ENCODE measurements around the gene GPSM1.
A peak's percentile ranks its signal among the peaks of the same experiment; 100 is the strongest.
"Not testable (repeated sequence)": the region's sequence is repeated elsewhere in the genome, so short reads cannot be mapped to it uniquely, and the experiment has no call there.

GPSM1 gene

DNA sequence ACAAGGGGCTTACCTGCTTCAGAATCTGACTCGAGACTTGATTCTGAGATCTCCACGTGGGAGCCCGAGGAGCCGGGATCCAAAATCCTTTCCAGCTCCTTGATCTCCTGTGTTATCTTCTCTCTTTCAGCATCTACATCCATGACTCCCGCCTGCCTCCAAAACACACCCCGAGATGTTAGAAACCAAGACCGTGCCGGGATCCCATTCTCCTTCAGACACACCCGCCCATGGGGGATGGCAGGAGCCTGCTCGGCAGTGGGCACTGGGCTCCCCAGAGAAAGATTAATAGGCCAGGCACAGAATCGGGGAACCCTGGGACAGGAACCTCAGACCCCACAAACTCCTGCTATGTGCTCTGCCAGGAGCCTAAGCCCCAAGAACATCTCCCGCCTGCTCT lies 70.9 kb downstream of the GPSM1 start:
- TF ChIP-seq POLR2A (IDR thresholded peaks at IDR 0.05; ENCODE audit: low read depth, low read length) = no peak
- FAIRE-seq (no peak), DNase-seq (ENCODE audit: insufficient read length, low spot score) (no peak)

DNA sequence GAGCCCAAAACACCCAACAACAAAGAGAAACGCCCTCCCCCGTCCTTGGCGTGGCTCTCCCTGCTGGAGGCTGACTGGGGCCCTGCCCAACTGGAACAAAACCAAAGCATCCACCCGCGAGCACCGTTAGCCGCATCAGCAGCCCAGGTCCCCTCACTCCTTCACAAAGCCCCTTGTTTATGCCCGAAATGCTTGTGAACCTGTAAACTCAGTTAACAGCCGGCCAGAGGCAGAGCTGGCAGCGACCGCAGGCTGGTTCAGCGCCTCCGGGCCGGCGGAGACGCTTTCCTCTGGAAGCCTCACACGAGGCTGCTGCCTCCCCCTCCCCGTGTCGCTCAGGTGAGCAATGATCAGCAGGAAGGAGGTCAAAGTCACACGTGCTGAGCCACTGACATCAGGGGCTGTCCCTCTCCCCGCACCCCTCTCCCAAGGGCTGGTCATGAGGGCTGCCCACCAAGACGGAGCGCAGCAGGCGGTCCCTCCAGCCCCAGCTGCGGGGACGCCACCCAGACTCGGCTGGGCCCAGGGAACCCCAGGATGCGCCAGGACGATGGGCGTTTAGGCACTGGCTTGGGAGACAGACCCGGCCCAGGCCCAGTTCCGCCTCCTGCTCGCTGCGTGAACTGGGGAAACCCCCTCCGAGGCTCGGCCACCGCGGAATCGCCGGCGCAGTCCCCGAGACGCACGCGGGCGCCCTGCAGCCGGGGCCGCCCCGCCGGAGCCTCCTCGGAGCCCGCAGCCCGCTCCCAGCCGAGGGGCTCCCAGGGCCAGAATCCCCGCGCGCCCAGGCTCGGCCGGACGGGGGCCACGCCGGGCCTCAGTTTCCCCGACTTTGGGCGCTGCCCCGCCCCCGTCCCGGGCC lies 72.1 kb downstream of the GPSM1 start:
- FAIRE-seq (no peak), DNase-seq (ENCODE audit: insufficient read length, low spot score) (peak; percentile 67)
- no peak for TF ChIP-seq POLR2A (IDR thresholded peaks at IDR 0.05; ENCODE audit: low read depth, low read length)

DNA sequence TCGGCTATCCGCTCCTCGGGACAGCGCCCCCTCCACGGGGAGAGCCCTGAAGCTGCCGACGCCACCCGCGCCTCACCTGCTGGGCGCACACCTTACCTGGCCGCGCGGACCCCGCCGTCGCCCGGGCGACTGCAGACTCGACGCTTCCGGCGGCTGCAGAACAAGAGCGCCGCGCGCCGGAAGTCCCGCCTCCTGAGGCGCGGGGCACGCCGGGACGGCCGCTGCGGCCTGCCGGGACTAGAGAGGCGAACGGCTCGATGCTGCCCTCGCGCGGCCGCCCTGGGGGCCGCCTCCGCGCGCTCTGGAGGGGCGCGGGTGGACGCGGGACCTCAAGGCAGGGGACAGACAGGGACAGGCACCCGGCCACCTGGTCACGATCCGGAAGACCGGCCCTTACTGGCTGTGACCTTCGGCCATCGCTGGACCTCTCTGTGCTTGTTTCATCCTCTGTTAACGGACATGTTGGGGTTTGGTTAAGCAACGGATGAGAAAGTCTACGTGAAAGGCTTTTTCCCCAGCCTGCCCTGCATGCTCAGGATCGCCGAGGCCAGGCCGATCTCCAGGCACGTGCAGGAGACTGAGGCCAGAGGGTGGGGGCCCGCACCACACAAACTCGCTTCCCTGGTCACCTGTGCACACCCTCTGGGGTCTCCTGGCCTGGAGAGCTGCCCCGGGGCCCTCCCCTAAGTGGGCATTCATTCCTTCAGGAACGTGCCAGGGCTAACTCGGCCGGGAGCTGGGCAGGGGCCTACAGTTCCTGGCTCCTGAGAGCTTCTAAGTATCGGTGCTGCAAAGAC lies 72.9 kb downstream of the GPSM1 start, which contains the start of gene SNAPC4:
SNAPC4 (minus strand) TSS at position 133 of the 797 bp plus-strand sequence. CDS start 1,742 bp downstream, outside the sequence.
- peak; percentile 100 for DNase-seq (ENCODE audit: insufficient read length, low spot score)
- peak; percentile 88 for TF ChIP-seq POLR2A (IDR thresholded peaks at IDR 0.05; ENCODE audit: low read depth, low read length)
- FAIRE-seq = no peak

DNA sequence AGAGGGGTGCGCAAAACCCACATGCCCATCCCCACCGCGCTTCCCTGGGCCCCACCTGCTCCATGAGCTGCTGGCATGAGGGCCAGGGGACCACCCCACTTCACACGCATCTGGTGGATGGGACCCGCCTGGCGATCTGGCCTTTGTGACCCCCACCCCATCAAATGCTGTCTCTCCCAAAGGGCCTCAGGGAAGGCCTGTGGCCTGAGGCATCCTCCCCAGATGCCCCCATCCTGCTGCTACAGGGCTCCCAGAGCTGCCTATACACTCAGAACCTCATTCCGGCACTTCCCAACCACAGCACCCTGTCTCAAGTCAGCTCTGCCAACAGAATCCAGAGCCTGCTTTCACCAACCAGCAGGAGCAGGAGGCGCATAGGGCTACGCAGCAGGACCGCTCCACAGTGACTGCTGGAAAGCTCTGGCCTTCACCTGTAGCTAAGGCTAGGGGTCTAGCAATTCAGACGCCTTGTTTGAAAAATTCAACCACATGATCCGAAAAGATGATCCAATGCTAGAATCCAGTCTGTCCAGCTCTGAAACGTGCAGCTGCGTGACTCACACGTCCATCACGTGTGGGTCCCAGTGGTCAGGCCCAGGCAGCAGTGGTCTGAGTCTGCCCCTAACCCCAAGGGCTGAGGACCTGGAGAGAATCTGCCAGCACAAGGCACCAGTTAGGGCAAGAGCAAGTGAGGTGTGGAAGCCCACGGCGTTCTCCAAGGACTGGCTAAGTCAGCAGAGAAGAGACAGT lies 74.0 kb downstream of the GPSM1 start:
- TF ChIP-seq POLR2A (IDR thresholded peaks at IDR 0.05; ENCODE audit: low read depth, low read length) = no peak
- DNase-seq (ENCODE audit: insufficient read length, low spot score) = no peak
- FAIRE-seq = no peak

DNA sequence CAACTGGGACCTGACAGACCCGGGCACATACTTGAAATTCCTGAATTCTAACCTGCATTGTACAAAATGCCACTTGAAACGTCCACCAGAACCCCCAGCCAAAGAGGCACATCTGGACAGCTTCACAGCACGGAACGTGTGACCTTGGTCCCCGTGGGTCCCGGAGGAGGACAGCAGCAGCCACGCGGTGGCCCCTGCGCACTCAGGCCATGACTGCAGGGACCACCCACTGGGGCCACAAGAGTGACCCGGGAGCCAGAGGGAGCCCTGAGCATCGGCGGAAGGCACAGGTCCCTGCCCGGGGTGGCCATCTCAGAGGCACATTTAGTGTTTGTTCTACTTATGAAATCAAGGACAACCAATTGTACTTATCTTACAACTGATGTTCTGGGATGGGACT lies 74.7 kb downstream of the GPSM1 start:
- no peak for TF ChIP-seq POLR2A (IDR thresholded peaks at IDR 0.05; ENCODE audit: low read depth, low read length)

DNA sequence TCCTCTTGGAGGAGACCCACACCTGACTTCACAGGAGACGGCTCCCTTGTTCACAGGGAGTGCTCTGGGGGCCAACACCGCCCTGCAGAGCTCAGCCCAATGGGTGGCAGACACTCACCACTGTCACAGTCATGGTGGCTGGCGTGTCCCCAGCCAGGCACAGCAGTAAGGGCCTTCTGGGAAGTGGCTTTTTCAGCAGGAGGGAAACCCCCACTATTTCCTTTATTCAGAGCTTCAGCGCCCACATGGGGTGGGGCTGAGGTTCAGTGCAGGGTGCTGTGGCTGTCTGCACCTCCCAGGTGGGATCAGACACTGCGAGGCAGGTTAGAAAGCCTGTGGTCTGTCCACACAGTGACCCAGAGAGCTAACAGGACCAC lies 76.2 kb downstream of the GPSM1 start:
- FAIRE-seq = no peak
- DNase-seq (ENCODE audit: insufficient read length, low spot score) = no peak
- TF ChIP-seq POLR2A (IDR thresholded peaks at IDR 0.05; ENCODE audit: low read depth, low read length) = no peak

More for the DNA sequence above, 74.7 kb downstream of the GPSM1 start:
- FAIRE-seq (no peak), DNase-seq (ENCODE audit: insufficient read length, low spot score) (no peak)

DNA sequence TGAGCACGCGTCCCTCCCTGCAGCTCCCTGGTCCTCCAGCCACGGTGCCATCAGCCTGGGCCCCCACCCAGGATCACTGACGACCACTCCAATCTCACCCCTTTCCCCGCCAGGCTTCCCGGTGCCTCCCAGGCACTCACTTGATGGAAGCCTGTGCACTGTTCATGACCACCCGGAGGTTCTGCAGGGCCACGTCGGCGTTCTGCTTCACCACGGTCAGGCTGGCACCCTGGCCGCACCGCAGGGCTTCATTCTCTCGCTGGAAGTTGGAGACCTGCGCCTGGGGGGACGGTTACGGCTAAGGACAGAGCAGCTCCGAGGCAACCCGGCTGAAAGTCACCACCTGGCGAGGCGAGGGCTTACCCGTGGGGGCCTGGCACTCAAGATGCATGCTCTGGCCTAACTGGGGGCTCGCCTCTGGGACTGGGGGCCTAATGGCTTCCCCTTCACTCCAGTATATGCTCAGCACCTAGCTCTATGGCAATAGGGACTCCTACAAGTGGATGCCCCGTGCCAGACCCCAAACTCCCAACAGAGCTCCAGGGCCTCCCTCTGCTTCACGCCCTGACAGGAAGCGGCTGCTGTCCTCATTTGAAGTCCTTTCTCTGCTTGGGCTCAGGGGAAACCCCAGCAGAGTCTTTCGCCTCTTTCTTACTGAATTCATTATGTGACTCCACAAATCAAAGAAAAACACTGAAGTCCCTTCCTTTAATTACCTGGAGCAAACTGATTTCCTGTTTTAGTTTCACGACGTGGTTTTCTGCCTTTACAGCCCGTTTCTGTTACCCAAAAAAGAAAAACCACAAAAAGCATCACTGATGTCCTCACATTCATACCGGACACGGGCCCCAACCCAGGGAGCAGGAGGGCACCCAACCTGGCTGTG lies 76.8 kb downstream of the GPSM1 start:
- FAIRE-seq (no peak), DNase-seq (ENCODE audit: insufficient read length, low spot score) (no peak)
- no peak for TF ChIP-seq POLR2A (IDR thresholded peaks at IDR 0.05; ENCODE audit: low read depth, low read length)

DNA sequence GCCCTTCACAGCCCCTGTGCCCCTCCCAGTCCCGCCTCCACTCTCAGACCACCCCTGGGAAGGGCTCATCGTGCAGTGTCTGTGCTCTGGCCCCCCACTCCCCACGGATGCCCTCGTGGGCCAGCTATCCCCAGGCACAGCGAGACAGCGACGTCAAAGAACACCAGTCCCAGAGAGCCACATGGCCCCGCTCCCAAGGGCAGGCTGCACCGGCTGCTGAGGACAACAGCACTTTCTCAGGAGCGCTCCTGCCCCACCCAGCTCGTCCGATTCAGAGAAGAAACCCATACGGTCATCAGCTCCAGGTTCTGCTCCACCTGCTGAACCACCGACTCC lies 77.4 kb downstream of the GPSM1 start:
- FAIRE-seq = no peak

DNA sequence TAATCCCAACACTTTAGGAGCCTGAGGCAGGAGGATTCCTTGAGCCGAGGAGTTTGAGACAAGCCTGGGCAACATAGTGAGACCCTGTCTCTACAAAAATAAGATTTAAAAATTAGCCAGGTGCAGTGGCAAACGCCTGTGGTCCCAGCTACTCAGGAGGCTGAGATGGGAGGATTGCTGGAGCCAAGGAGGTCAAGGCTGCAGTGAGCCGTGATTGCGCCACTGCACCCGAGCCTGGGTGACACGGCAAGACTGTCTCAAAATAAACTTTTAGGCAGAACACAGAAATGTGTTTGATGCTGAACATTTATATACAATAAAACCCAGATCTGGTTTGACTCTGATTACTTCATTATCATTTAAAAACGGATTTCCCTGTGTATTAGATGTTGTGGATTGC lies 78.1 kb downstream of the GPSM1 start:
- no peak for TF ChIP-seq POLR2A (IDR thresholded peaks at IDR 0.05; ENCODE audit: low read depth, low read length)
- FAIRE-seq (no peak), DNase-seq (ENCODE audit: insufficient read length, low spot score) (no peak)

More for the DNA sequence above, 77.4 kb downstream of the GPSM1 start:
- no peak for DNase-seq (ENCODE audit: insufficient read length, low spot score)
- TF ChIP-seq POLR2A (IDR thresholded peaks at IDR 0.05; ENCODE audit: low read depth, low read length) = no peak

DNA sequence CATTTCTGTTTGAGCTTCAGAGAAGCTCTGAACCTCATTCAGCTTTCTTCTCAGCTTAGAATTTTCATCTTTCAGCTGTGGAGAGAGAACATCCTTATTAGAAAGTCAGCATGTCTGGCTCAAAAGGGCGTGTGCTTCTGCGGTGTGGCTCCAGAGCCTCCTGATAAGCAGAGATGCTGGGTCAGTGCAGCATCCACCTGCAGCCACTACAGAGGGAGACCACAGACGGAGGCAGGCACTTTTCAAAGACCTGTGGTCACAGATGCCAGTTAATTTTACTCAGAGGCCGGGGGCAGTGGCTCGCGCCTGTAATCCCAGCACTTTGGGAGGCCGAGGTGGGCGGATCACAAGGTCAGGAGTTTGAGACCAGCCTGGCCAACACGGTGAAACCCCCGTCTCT lies 78.6 kb downstream of the GPSM1 start:
- not testable (repeated sequence) for DNase-seq (ENCODE audit: insufficient read length, low spot score); FAIRE-seq

DNA sequence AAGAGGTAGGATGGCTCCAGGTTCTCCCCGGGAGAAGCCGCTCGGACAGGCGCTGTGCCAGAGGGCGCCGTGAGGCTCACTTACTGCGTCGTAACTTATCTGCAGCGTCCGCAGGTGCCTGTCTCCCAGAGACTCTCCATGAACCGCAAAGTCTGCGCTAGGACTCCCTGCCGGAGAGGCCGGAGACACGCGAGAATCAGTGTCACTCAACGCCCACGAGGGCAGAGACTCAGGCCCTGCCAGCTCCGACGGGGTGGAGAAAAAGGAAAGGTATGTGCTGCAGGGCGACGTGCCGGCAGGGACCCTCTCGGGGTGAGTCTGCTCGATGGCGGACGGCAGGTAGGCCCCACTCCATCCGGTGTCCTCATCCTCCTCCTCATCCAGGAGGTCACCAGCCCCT lies 79.7 kb downstream of the GPSM1 start:
- DNase-seq (ENCODE audit: insufficient read length, low spot score); FAIRE-seq: not testable (repeated sequence)

DNA sequence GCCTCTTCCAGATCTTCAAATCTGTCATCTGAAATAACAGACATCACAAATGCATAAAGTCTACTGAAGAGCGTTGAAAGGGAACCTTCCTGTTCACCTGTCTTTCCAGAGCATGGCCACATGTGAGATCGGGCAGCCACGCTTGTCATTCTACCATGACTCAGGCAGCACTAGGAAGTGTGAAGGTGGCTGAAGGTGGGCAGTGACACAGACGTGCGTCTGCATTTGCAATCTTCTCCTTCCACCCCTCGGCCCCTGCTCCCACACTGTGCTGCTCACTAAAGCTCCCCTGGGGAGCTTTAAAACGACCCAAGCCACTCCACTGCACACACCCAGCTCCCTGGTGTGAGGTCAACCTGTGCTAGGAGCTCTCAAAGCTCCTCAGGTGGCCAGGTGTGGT lies 80.6 kb downstream of the GPSM1 start:
- DNase-seq (ENCODE audit: insufficient read length, low spot score) (no peak), FAIRE-seq (no peak)
- TF ChIP-seq POLR2A (IDR thresholded peaks at IDR 0.05; ENCODE audit: low read depth, low read length) = no peak
